RWPE2 (cell line): ENCODE results near the gene ASTN2.

Source experiments
- ATAC-seq: fragments of 200-7000 bp; cut with Tn5 transposase; 3 replicates; pipeline ENCODE4 v1.9.1; 2021; ENCODE audit warnings: low read depth
- DNase-seq: peaks from one replicate; pipeline ENCODE4 v3.0.0-alpha.2; 2020; ENCODE audit warnings: low spot score
- H3K27ac ChIP-seq: fragments of 450-650 bp; 2 replicates; pipeline ENCODE4 v1.5.1; 2017; ENCODE audit warnings: mild to moderate bottlenecking; ENCODE audit not compliant: poor library complexity, severe bottlenecking
- H3K27me3 ChIP-seq: fragments of 250-450 bp; sonication (Bioruptor Pico); 2 replicates; pipeline ENCODE4 v1.5.1; 2021; ENCODE audit warnings: mild to moderate bottlenecking, moderate library complexity; ENCODE audit not compliant: insufficient read depth, poor library complexity, severe bottlenecking
- H3K36me3 ChIP-seq: fragments of 250-450 bp; sonication (Bioruptor Pico); 2 replicates; pipeline ENCODE4 v1.5.1; 2020; ENCODE audit warnings: low read depth, mild to moderate bottlenecking, moderate library complexity
- H3K4me1 ChIP-seq: fragments of 250-450 bp; sonication (Bioruptor Pico); 2 replicates; pipeline ENCODE4 v1.5.1; 2021; ENCODE audit warnings: mild to moderate bottlenecking, moderate library complexity; ENCODE audit not compliant: insufficient read depth, poor library complexity, severe bottlenecking
- H3K4me3 ChIP-seq: fragments of 250-450 bp; sonication (Bioruptor Pico); 2 replicates; pipeline ENCODE4 v1.5.1; 2021; ENCODE audit warnings: mild to moderate bottlenecking, moderate library complexity; ENCODE audit not compliant: severe bottlenecking
- H3K9me3 ChIP-seq: fragments of 250-450 bp; sonication (Bioruptor Pico); 2 replicates; pipeline ENCODE4 v1.5.1; 2021; ENCODE audit warnings: mild to moderate bottlenecking, moderate library complexity; ENCODE audit not compliant: severe bottlenecking
- TF ChIP-seq, protein P1 (sequence below): fragments of 450-650 bp; IDR thresholded peaks from one replicate; pipeline ENCODE4 v1.5.1; 2017; ENCODE audit warnings: mild to moderate bottlenecking, moderate library complexity; ENCODE audit not compliant: poor library complexity, severe bottlenecking

The ASTN2 gene

DNA sequence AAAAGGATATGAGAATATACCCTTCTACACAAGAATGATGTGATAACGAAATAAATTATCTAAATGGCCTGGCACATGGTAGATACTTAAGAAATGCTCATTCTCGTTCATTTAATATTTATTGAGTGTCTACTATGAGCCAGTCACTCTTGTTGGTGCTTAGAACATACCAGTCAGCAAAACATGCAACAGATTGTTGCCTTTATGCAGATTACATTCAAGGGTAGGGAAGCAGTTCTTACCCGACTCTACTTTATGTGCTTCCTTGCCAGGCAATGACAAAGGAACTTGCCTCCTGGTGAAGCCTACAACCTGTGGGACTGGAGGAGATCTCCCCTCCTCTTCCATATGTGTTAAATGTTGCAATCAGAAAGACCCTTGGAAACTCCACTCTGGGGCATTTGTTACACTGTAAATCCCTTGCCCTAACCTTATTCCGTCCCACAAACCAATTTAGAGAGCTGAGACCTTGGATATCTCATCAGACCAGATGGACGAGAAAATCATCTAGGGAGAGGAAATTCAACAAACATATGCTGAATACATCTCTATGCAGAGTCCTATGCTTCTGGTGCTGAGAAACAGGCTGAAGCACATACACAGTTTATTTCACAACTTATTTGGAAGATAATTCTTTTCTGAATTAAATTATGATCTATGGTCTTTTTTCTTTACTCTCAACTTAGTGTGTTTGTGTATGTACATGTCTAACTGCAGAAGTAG lies 855.9 kb downstream of the ASTN2 start:
- Histone ChIP-seq H3K27ac (no peak overlapping the region), H3K4me3 (no peak overlapping the region), H3K36me3 (no peaks in the 10 kb centered on the region), H3K9me3 (no peaks in the 10 kb centered on the region), H3K27me3 (no peaks in the 10 kb centered on the region), H3K4me1 (no peaks in the 10 kb centered on the region)
- TF ChIP-seq, protein P1, sequence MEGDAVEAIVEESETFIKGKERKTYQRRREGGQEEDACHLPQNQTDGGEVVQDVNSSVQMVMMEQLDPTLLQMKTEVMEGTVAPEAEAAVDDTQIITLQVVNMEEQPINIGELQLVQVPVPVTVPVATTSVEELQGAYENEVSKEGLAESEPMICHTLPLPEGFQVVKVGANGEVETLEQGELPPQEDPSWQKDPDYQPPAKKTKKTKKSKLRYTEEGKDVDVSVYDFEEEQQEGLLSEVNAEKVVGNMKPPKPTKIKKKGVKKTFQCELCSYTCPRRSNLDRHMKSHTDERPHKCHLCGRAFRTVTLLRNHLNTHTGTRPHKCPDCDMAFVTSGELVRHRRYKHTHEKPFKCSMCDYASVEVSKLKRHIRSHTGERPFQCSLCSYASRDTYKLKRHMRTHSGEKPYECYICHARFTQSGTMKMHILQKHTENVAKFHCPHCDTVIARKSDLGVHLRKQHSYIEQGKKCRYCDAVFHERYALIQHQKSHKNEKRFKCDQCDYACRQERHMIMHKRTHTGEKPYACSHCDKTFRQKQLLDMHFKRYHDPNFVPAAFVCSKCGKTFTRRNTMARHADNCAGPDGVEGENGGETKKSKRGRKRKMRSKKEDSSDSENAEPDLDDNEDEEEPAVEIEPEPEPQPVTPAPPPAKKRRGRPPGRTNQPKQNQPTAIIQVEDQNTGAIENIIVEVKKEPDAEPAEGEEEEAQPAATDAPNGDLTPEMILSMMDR: no peak
- DNase-seq (no peak), ATAC-seq (no peak)

DNA sequence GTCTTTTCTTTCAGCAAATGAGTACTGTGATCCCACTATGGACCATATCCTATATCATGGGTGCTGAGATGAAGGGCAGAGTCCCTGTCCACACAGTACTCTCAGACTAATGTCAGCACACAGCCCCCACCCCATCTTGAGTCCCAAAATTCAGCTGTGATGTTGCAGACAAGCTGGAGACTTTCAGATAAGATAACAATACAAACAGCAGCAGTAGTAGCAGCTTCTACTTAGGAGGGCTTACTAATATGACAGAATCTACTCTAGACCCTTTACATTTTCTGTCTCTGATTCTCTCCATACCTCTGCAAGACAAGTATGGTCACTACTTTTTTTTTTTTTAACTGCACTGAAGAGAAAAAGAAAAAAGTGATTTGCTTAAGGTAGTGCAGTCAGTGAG lies 856.8 kb downstream of the ASTN2 start:
- Histone ChIP-seq H3K9me3 (no peaks in the 10 kb centered on the region), H3K4me3 (no peak overlapping the region), H3K27ac (no peak overlapping the region), H3K27me3 (no peaks in the 10 kb centered on the region), H3K4me1 (no peaks in the 10 kb centered on the region), H3K36me3 (no peaks in the 10 kb centered on the region)
- DNase-seq: no peak
- TF ChIP-seq, protein P1: no peak
- no peak for ATAC-seq

DNA sequence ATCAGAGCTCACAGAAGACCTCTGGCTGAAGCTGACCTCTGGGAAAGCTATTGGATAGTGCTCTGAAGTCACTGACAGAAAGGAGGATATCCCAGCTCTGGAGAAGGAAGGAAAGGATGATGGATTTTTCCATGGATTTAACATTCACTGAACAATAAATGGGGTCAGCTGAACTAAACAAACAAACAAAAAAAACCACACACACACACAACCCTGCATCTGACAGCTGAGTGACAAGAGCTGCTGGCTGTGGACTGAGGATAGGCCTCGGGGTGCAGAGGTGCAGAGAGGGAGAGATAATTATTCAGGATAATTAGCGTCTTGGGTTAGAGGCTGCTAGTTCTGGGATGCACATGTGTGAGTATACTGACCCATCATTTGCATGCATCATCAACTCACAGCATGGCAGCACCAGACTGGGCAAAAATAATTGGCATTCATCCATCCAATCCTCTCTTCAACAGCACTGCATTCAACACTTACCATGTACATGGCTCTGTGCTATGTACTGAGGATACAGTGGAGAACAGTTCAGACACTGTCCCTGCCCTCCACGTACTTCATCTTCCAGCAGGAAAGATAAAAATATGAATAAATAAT lies 859.2 kb downstream of the ASTN2 start:
- Histone ChIP-seq H3K9me3 (no peaks in the 10 kb centered on the region), H3K4me3 (no peak overlapping the region), H3K27ac (no peak overlapping the region), H3K36me3 (no peaks in the 10 kb centered on the region), H3K4me1 (peaks cover 8% of the 10 kb centered on the region), H3K27me3 (no peaks in the 10 kb centered on the region)
- DNase-seq (no peak), ATAC-seq (no peak)
- TF ChIP-seq, protein P1: no peak

DNA sequence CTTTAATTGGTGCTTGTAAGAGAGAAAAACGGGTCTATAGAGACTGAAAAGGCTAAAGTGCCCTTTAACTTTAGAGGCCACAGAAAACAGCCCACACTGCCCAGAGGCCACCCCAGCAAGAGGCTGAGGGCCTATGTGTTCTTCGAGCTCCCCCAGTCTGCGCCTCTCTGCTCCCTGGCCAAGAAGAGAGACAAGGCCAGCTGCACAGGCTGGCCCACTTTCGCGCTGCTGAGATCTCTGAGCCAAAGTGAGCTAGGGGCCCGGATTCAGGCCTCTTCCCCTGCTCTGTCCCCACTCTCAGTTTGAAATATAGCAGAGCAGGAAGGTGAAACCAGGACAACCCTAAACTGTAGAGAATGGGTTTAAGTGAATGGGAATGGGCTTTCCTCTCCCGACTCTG lies 859.7 kb downstream of the ASTN2 start:
- Histone ChIP-seq H3K27me3 (no peaks in the 10 kb centered on the region), H3K4me1 (peaks cover 14% of the 10 kb centered on the region), H3K4me3 (no peak overlapping the region), H3K27ac (no peak overlapping the region), H3K36me3 (no peaks in the 10 kb centered on the region), H3K9me3 (no peaks in the 10 kb centered on the region)
- DNase-seq (no peak), ATAC-seq (no peak)
- TF ChIP-seq, protein P1: no peak
